HG02678 (cell line): ENCODE results near the gene KRT79.
A peak's percentile ranks its signal among the peaks of the same experiment; 100 is the strongest.
"Not testable (repeated sequence)": the region's sequence is repeated elsewhere in the genome, so short reads cannot be mapped to it uniquely, and the experiment has no call there.

ENCODE experiments used
- ATAC-seq: cut with Tn5 transposase; IDR thresholded peaks from one replicate; pipeline ENCODE4 v1.9.1; 2021; ENCODE audit warnings: mild to moderate bottlenecking, moderate library complexity; ENCODE audit not compliant: unreplicated experiment

Gene KRT79

DNA sequence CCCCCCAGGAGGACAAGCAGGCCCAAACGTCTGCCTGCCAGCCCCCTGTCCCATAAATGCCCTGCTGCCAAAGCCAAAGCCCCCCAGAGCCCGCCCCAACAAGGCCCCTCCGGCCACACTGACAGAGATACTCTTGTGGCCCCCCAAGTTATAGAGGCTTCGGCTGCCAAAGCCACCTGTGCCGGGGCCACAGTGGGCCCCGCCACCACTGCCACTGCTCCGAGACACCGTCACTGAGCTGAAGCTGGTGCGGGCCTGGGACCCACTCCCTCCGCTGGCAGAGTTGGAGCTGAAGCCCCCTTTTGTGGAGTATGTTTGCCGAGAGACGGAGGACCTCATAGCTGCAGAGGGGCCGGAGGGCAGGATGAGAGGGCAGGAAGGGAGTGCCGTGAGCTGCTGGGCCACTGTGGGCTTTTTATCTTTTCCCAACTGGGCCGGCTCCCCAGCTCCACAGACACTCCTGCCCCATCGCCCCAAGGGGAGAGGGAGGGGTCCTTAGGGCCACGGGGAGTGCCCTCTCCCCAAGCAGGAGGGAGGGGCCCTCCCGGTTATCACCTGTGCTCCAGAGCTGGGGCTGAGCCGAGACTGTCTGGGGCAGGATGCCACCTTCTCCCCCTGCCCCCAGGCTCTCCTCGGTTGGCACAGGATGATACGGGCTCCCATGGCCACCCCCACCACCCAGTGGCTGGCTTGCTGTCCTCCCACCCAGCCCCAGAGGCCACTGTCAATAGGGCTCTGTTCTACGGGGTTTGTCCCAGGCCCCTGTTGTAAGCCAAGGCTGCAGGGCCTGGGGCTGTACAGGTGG, at the start of gene KRT79:
Gene KRT79, minus strand, starts transcription at position 390 of the 805 bp plus-strand sequence. Its CDS starts 51 bp downstream, at position 339.
- ATAC-seq = no peak

- not testable (repeated sequence) for ATAC-seq
These were observed 46.4 kb upstream of the KRT79 start for GRCh38 chr12:52880499-52880898.

- ATAC-seq = peak; percentile 60
These were observed 45.6 kb upstream of the KRT79 start for GRCh38 chr12:52879394-52880351.

DNA sequence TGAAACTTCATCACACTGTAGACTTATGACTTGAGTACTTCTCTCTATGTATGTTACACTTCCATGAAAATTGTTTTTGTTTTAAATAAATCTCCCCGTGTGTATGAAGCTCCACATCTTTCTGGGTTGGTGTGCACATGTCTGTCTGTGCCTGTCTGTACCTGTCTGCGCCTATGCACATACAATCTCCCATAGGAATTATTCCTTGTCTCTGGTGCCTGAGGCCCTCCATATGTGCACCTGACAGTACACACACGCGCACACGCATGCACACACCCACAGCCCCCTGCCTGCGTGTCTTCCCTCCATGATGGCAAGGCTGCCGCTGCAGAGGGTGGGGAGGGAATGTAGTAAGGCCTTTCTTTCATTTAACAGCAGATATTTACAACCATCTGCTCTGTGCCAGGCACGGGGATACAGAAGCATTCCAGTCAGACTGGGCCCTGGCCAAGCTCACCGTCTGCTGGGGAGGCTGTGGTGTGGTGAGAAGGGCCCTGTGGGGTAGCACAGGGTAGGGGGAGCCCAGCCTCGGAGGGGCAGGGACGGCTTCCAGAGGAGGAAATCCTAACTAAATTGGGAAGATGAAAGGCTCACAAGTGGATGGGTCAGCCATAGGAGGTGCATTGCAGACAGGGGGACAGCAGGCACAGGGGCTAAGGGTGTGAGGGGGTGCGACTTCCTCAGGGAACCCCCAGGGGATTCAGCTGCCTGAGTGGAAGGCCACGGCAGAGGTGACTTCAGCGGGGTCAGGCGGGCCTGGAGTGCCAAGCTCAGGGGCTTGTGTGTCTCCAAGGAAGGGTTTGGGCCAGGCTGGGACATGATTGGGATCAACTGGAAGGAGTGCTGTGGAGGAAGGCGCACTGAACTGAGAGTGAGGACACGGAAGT, 44.6 kb upstream of the KRT79 start:
- ATAC-seq = no peak

DNA sequence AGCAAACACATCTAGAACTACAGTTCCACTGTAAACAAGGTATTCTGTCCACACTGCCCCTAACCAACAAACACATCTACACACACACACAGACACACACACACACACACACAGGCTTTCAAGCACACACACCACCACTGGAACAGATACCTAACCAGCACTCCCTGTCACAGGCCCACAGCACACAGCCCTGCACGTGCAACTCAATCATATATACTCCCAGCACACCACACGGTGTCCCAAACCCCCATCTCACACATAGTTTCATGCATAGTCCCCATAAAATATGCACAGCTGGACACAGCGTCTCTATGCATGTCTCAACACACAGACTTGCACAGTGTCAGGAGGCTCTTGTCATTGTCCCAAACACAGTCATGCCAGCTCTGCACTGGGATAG, 43.1 kb upstream of the KRT79 start:
- ATAC-seq = no peak

DNA sequence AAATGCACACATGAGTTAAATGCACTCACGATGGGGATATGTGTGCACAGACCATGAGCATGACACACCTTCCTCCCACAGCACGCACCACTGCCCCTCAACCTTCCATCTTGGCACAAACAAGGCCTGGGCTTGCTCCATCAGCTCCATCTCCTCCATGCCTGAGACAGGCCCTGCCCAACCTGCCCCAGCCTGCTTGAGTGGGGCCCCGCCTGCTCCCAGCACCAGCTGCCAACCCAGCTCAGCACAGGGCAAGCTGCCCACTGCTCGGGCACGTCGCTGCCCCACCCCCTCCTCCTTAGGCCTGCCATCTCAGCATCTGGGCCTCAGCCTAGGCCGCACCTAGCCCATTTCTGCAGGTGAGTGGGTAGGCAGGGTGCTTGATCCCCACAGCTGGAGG, 42.3 kb upstream of the KRT79 start:
- ATAC-seq = no peak

- no peak for ATAC-seq
These were observed 40.7 kb upstream of the KRT79 start for GRCh38 chr12:52874573-52875435.

DNA sequence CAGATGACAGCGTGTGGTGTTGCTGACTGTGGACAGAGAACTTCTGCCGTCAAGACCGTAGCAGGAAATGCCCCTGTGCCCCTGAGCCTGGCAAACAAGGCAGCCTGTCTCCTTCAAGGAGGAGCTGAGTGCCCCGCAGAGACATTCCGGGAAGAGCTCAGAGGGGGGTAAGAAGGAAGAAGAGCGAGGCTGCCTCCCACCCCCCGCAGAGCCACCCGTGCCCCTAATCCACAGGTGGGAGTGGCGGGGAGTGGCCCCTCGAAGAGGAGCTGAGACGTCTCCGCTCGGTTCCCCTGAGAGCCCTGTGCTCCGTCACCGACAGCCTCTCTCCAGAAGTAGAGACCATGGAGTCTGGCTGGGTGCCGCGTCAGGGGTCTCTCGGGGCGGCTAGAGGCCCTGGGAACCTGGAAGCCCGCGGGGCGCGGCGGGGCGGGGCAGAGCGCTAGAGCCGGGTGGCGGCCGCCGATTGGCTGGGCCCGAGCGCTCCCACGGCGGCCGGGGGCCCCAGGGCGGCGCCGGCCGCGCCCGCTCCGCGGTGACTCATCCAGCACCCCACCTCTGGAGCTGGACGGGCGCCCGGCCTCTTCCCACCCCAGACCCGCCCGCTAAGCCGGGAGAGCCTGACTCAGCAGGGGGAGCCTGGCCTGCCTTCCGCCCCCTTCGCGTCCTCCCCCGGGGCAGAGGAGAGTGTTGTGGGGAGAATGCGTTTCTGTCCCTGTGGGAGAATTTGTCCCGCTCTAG, 39.9 kb upstream of the KRT79 start:
- peak; percentile 63 for ATAC-seq

- ATAC-seq = no peak
These were observed 39.4 kb upstream of the KRT79 start for GRCh38 chr12:52873513-52873831.

GRCh38 chr12:52872644-52873389, 38.7 kb upstream of the KRT79 start:
- ATAC-seq = no peak

GRCh38 chr12:52871291-52872039, 37.4 kb upstream of the KRT79 start:
- ATAC-seq = no peak

DNA sequence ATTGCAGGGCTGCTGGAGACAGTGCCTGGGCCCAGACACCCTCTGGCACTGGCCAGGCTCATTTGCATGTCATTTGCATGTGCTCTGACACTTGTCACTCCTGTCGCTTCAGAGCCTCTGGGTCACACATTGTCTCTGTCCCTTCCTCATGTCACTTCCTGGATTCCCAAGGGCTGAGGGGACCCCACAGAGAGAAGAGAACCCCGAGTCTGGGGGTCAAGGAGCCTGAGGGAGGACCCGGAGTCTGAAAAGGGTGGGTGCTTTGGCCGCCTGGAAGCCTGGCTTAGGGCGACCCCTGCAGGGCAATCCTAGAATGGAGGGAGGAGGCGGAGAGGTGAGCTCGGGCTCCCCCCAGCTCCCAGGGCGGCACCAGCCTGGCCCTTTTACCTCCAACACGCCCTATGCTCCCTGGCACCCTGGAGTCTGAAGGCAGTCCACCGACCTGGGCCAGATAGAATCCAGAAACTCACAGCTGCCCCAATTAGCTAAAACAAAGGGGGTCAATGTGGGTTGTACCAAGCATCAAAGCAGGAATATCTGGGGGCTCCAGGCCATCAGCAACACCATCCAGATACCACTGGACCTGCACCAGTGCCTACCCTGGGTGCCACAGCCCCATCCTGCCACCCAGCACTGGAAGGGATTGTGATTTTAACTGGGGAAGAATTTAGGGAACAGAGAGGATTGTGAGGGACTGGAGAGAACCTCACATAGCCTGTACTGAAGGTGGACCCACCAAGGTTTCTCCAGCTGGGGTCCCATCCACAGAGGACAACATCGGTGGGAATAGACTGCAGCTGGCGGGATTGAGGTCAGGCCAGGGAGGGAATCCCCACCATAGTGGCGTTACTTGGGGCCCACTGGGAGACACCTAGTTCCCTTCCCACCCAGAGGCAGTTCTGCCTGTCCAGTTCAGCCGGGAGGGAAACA, 36.5 kb upstream of the KRT79 start:
- ATAC-seq = peak; percentile 49

DNA sequence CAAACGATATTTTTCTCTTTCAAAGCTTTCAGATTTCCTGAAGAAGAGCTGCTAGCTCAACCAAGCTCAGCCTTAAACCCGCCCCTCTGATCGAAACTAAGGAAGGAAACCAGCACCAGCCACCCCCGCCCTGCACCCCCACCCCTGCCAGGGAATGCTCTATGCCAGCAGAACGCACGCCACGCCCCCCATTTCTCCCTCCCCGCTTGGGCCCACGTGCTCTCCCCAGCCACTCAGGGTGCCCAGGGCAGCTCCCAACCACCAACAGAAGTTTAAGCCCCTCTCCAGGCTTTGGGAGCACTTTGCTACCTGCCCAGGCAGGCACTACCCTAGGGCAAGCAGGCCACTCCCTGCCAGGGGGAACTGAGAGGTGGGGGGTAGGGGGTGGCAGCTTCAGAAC, 33.5 kb upstream of the KRT79 start:
- no peak for ATAC-seq

GRCh38 chr12:52867152-52867551, 33.0 kb upstream of the KRT79 start:
- ATAC-seq = no peak

- ATAC-seq = no peak
These were observed 31.2 kb upstream of the KRT79 start for GRCh38 chr12:52865090-52865944.

GRCh38 chr12:52862023-52862422, 27.9 kb upstream of the KRT79 start:
- no peak for ATAC-seq
